A549 (cell line): ENCODE data around the gene UHMK1.

ENCODE experiments used
- CEBPB ChIP-seq, 2 experiments: fragments of >200 bp in 1 of 2; sonication (Bioruptor Twin) in 1 of 2; formaldehyde crosslinking in 1 of 2; IDR thresholded peaks; 2 replicates each; pipeline ENCODE4 v1.6.1; 2012 to 2016
- CTCF ChIP-seq: fragments of >200 bp; sonication (Bioruptor Twin); formaldehyde crosslinking; IDR thresholded peaks from 3 replicates; pipeline ENCODE4 v1.5.1; 2016
- EP300 ChIP-seq, 2 experiments: fragments of >200 bp; sonication (Bioruptor Twin); formaldehyde crosslinking; IDR thresholded peaks; 2 replicates in 1 of 2; 3 replicates in 1 of 2; pipeline ENCODE4 v1.6.1; 2016 to 2017
- JUNB ChIP-seq: fragments of >200 bp; sonication (Bioruptor Twin); formaldehyde crosslinking; IDR thresholded peaks from 2 replicates; pipeline ENCODE4 v1.6.1; 2016
- MYC ChIP-seq: IDR thresholded peaks from 2 replicates; pipeline ENCODE4 v1.6.1; 2012; ENCODE audit warnings: mild to moderate bottlenecking, inconsistent platforms, low read length, improper control_type of control experiment, borderline replicate concordance
- POLR2A ChIP-seq: IDR thresholded peaks from 2 replicates; pipeline ENCODE4 v1.6.1; 2012; ENCODE audit warnings: mild to moderate bottlenecking, low read length
- RNF2 ChIP-seq: fragments of 200-600 bp; sonication (generic); IDR thresholded peaks from 2 replicates; pipeline ENCODE4 v1.6.1; 2016; ENCODE audit warnings: low read depth, mild to moderate bottlenecking, antibody characterized with exemption, moderate library complexity, borderline replicate concordance
- SMC3 ChIP-seq: fragments of >200 bp; sonication (Bioruptor Twin); formaldehyde crosslinking; IDR thresholded peaks from 3 replicates; pipeline ENCODE4 v1.6.1; 2018; ENCODE audit warnings: inconsistent platforms
- SREBF2 ChIP-seq: fragments of 450-650 bp; IDR thresholded peaks from 2 replicates; pipeline ENCODE4 v1.6.1; 2014; ENCODE audit warnings: mild to moderate bottlenecking, moderate library complexity
- ZFP36 ChIP-seq: fragments of 450-650 bp; IDR thresholded peaks from 2 replicates; pipeline ENCODE4 v1.6.1; 2014; ENCODE audit warnings: borderline replicate concordance; ENCODE audit not compliant: partially characterized antibody
- TF ChIP-seq, protein P1 (sequence below): fragments of >200 bp; sonication (Bioruptor Twin); formaldehyde crosslinking; IDR thresholded peaks from 2 replicates; pipeline ENCODE4 v1.6.1; 2016

DNA sequence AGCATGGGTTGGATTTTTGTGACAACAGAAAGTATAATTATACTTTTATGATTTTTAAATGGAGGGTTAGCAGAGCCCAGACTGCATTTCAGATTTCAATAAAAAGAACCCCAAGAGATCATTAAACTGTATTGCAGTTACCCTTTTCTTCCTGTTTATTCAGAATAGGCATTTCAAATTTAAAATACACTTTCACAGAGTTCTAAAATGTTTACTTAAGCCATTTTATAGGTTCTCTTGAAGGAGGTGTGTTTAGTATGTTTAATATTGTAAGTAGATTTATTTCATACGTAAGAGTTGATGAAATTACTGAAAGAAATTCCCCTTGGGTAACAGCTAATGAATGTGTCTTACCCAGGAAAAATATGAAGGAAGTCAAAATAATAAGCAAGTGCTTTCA is 81.3 kb downstream of the UHMK1 start:
- TF ChIP-seq JUNB = no peak
- TF ChIP-seq EP300 (IDR thresholded peaks at IDR 0.05) = no peak
- no peak for TF ChIP-seq CTCF
- TF ChIP-seq SMC3 = no peak
- TF ChIP-seq ZFP36 = no peak
- no peak for TF ChIP-seq SREBF2
- TF ChIP-seq RNF2 = no peak
- no peak for TF ChIP-seq POLR2A
- TF ChIP-seq, protein P1, sequence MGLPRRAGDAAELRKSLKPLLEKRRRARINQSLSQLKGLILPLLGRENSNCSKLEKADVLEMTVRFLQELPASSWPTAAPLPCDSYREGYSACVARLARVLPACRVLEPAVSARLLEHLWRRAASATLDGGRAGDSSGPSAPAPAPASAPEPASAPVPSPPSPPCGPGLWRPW = no peak
- no peak for TF ChIP-seq MYC
- no peak for TF ChIP-seq CEBPB (IDR thresholded peaks at IDR 0.05)
